Liver (tissue), 9 donors: ENCODE results near the gene RALGPS1. TPM values are rescaled to one million over a fixed set of nuclear protein-coding genes. Genes with fewer than 3 reads are reported as not detected.

ENCODE experiments used
- DNase-seq: peaks from one replicate; pipeline ENCODE4 v3.0.0-alpha.2; 2017; ENCODE audit warnings: low spot score
- H3K27ac ChIP-seq, 2 donors: one replicate each; pipeline ENCODE4 v1.7.0; 2013; ENCODE audit warnings: inconsistent platforms in 2 of 2, low read length in 2 of 2, control low read depth in 1 of 2, low read depth in 1 of 2, mild to moderate bottlenecking in 1 of 2
- H3K27me3 ChIP-seq, 4 donors: one replicate each; pipeline versions ENCODE4 v1.6.1 to v1.7.0; 2013; ENCODE audit warnings: low read length in 3 of 4, inconsistent platforms in 1 of 4, mild to moderate bottlenecking in 1 of 4, moderate library complexity in 1 of 4; ENCODE audit not compliant: control insufficient read depth in 4 of 4, insufficient read depth in 4 of 4
- H3K36me3 ChIP-seq, 4 donors: one replicate each; pipeline versions ENCODE4 v1.6.1 to v1.7.0; 2013; ENCODE audit warnings: low read length in 3 of 4, mild to moderate bottlenecking in 3 of 4, low read depth in 1 of 4, moderate library complexity in 1 of 4; ENCODE audit not compliant: control insufficient read depth in 4 of 4, insufficient read depth in 3 of 4
- H3K4me1 ChIP-seq, 4 donors: one replicate each; pipeline versions ENCODE4 v1.6.1 to v1.7.0; 2013; ENCODE audit warnings: low read length in 3 of 4, mild to moderate bottlenecking in 3 of 4, moderate library complexity in 1 of 4; ENCODE audit not compliant: control insufficient read depth in 4 of 4, insufficient read depth in 4 of 4
- H3K4me3 ChIP-seq, 3 donors: one replicate each; pipeline versions ENCODE4 v1.6.1 to v1.7.0; 2013; ENCODE audit warnings: low read length in 3 of 3, control low read depth in 1 of 3, low read depth in 1 of 3, mild to moderate bottlenecking in 1 of 3
- H3K9ac ChIP-seq, 2 donors: one replicate each; pipeline ENCODE4 v1.7.0; 2013; ENCODE audit warnings: low read length in 2 of 2, mild to moderate bottlenecking in 2 of 2, moderate library complexity in 2 of 2, control low read depth in 1 of 2, low read depth in 1 of 2
- H3K9me3 ChIP-seq, 4 donors: one replicate each; pipeline versions ENCODE4 v1.6.1 to v1.7.0; 2013; ENCODE audit warnings: low read length in 3 of 4; ENCODE audit not compliant: control insufficient read depth in 4 of 4
- ATF3 ChIP-seq: IDR thresholded peaks from 2 replicates; pipeline ENCODE4 v1.6.1; 2016; ENCODE audit warnings: antibody characterized with exemption
- CTCF ChIP-seq: fragments of 150-350 bp; IDR thresholded peaks from 2 replicates; pipeline ENCODE4 v1.5.1; 2017; ENCODE audit warnings: improper control_type of control experiment, low read depth, low read length; ENCODE audit not compliant: missing input control
- EGR1 ChIP-seq, 2 donors: IDR thresholded peaks; 2 replicates each; pipeline ENCODE4 v1.6.1; 2016 to 2018; ENCODE audit warnings: antibody characterized with exemption in 2 of 2, low read depth in 2 of 2
- FOXA2 ChIP-seq: IDR thresholded peaks from 2 replicates; pipeline ENCODE4 v1.6.1; 2016; ENCODE audit warnings: antibody characterized with exemption
- GABPA ChIP-seq, 2 donors: IDR thresholded peaks in 1 of 2; conservative IDR thresholded peaks in 1 of 2; 2 replicates each; pipeline ENCODE4 v1.6.1; 2016; ENCODE audit warnings: antibody characterized with exemption in 2 of 2, mild to moderate bottlenecking in 1 of 2, moderate library complexity in 1 of 2
- HNF4A ChIP-seq, 2 donors: conservative IDR thresholded peaks; 2 replicates each; pipeline ENCODE4 v1.6.1; 2016; ENCODE audit warnings: antibody characterized with exemption in 2 of 2, mild to moderate bottlenecking in 2 of 2
- JUND ChIP-seq, 2 donors: IDR thresholded peaks; 2 replicates each; pipeline ENCODE4 v1.6.1; 2016; ENCODE audit warnings: antibody characterized with exemption in 2 of 2
- MAX ChIP-seq: IDR thresholded peaks from 2 replicates; pipeline ENCODE4 v1.6.1; 2016; ENCODE audit warnings: antibody characterized with exemption
- NR2F2 ChIP-seq: IDR thresholded peaks from 2 replicates; pipeline ENCODE4 v1.6.1; 2016; ENCODE audit warnings: antibody characterized with exemption
- REST ChIP-seq: IDR thresholded peaks from 2 replicates; pipeline ENCODE4 v1.6.1; 2016; ENCODE audit warnings: antibody characterized with exemption, mild to moderate bottlenecking
- RXRA ChIP-seq, 2 donors: IDR thresholded peaks; 2 replicates each; pipeline ENCODE4 v1.6.1; 2017 to 2018; ENCODE audit warnings: antibody characterized with exemption in 2 of 2, mild to moderate bottlenecking in 1 of 2
- SP1 ChIP-seq: IDR thresholded peaks from 2 replicates; pipeline ENCODE4 v1.6.1; 2018; ENCODE audit warnings: antibody characterized with exemption, mild to moderate bottlenecking
- TAF1 ChIP-seq: conservative IDR thresholded peaks from 2 replicates; pipeline ENCODE4 v1.6.1; 2016; ENCODE audit warnings: antibody characterized with exemption, mild to moderate bottlenecking
- YY1 ChIP-seq: IDR thresholded peaks from 2 replicates; pipeline ENCODE4 v1.6.1; 2016; ENCODE audit warnings: antibody characterized with exemption, mild to moderate bottlenecking
- ZBTB33 ChIP-seq: IDR thresholded peaks from 2 replicates; pipeline ENCODE4 v1.6.1; 2016; ENCODE audit warnings: antibody characterized with exemption
- WGBS: extraction: QIAGEN DNeasy Blood & Tissue Kit; methylation state at CpG from one replicate; pipeline ENCODE4 v1.1.7; 2013; 5-methylcytosine and 5-hydroxymethylcytosine counted together
- polyA plus RNA-seq, 2 donors: library from polyadenylated mRNA; stranded (reverse) in 1 of 2; unstranded in 1 of 2; fragments of 200-250 nt in 1 of 2; fragments of >200 nt in 1 of 2; fragmentation: Nextera tagmentation in 1 of 2; extraction: Ambion mirVana in 1 of 2; gene quantifications; one replicate each; pipeline versions ENCODE4 v1.2.1 to v1.2.3, GENCODE V29; 2013 to 2015
- total RNA-seq, 2 donors: library from RNA; depleted of rRNA; stranded (reverse); fragments of >200 nt; gene quantifications; one replicate each; pipeline ENCODE4 v1.2.3, GENCODE V29; 2014
- donor health status: healthy.
- donor health status: healthy.
- donor health status: healthy.
- donor health status: healthy.
- donor health status: healthy.

The RALGPS1 gene
- total and polyA plus RNA-seq, 4 donors, result 1.4 to 2.7 (median 2.0) TPM

GRCh38 chr9:127197186-127197860 lies 282.7 kb downstream of the RALGPS1 start:
- Histone ChIP-seq H3K36me3 (no peaks in the 10 kb centered on the region), H3K4me1 (peaks cover 0 to 5% (median 2%) of the 10 kb centered on the region in 4 donors), H3K27me3 (no peaks in the 10 kb centered on the region), H3K27ac (peak overlapping the region in 1 of 2 donors; percentile 31), H3K4me3 (no peak overlapping the region), H3K9ac (no peak overlapping the region), H3K9me3 (no peaks in the 10 kb centered on the region)
- 68% methylated on average over 13 of the region's 13 CpGs for WGBS
- TF ChIP-seq NR2F2 (no peak), RXRA (IDR thresholded peaks at IDR 0.05) (peak in 1 of 2 donors; percentile 40)
- no peak for DNase-seq

- WGBS, result 85% methylated on average over 8 of the region's 8 CpGs
- H3K4me1 ChIP-seq, result peaks cover 0 to 5% (median 2%) of the 10 kb centered on the region in 4 donors
- no peak for DNase-seq
Measured at GRCh38 chr9:127197861-127198430, 283.4 kb downstream of the RALGPS1 start.

GRCh38 chr9:127198587-127198986 lies 284.0 kb downstream of the RALGPS1 start:
- no peaks in the 10 kb centered on the region for H3K9me3 ChIP-seq

More at GRCh38 chr9:127197861-127198430, 283.4 kb downstream of the RALGPS1 start:
- Histone ChIP-seq H3K36me3 (no peaks in the 10 kb centered on the region), H3K4me3 (no peak overlapping the region), H3K9me3 (no peaks in the 10 kb centered on the region), H3K9ac (no peak overlapping the region), H3K27ac (peak overlapping the region in 1 of 2 donors; percentile 34), H3K27me3 (no peaks in the 10 kb centered on the region)
- TF ChIP-seq MAX, result no peak
- TF ChIP-seq NR2F2, result peak; percentile 78

More at GRCh38 chr9:127198587-127198986, 284.0 kb downstream of the RALGPS1 start:
- H3K4me1 ChIP-seq, result peaks cover 0 to 5% (median 2%) of the 10 kb centered on the region in 4 donors
- no peak for TF ChIP-seq MAX
- no peak for TF ChIP-seq HNF4A (conservative IDR thresholded peaks at IDR 0.05)
- no peak for TF ChIP-seq GABPA (IDR thresholded peaks at IDR 0.05 in 1 of 2, conservative IDR thresholded peaks at IDR 0.05 in 1 of 2)
- no peak for TF ChIP-seq ZBTB33
- TF ChIP-seq FOXA2, result no peak
- no peak for TF ChIP-seq JUND (IDR thresholded peaks at IDR 0.05)
- no peak for TF ChIP-seq RXRA (IDR thresholded peaks at IDR 0.05)
- no peak for TF ChIP-seq TAF1
- TF ChIP-seq ATF3, result no peak
- TF ChIP-seq EGR1 (IDR thresholded peaks at IDR 0.05; ENCODE audit: low read depth in 2 of 2), result no peak
- no peak for TF ChIP-seq CTCF
- TF ChIP-seq SP1, result no peak
- no peak for TF ChIP-seq YY1
- TF ChIP-seq REST, result no peak
- WGBS, result 80% methylated on average over 7 of the region's 7 CpGs
- H3K36me3 ChIP-seq, result no peaks in the 10 kb centered on the region
- H3K27me3 ChIP-seq, result no peaks in the 10 kb centered on the region
- no peak for DNase-seq
- H3K4me3 ChIP-seq, result no peak overlapping the region
- no peak overlapping the region for H3K9ac ChIP-seq
- peak overlapping the region; percentile 26 to 34 for H3K27ac ChIP-seq
